ENCODE measurements around the gene ARHGEF17.

The ARHGEF17 gene

DNA sequence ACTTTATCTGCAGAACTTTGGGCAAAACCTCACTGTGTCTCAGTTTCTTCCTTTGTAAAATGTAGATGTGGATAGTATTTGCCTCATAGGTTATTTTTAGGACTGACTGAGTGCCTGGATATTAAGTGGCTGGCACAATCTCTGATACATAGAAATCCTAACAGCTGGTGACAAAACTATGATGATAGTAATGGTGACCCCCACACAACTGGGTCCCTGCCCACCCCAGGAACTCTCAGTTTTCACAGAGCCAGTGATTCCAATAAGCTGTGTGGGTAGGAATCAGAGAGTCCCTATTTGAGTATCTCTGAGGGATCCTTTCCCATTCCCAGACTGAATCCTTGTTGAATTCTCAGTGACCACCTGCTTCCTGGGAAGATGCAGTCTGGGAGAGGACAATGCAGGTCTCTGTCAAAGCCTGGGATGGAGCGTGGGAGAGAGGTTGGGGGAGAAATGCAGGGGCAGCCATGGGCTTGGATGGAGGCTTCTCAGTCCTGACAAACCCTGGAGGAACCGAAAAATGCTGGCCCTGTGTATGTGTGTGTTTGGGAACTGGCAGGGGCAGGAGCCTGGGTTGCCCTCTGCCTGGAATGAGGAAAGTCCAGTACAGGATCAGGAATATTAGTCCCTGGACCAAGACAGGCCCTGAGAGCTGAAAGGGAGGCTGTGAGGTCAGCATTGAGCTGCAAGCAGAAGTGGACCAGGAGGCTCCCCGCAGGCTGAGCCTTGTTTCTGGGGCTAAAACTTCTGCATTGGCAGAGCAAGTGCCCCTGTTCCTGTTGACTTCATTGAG lies 42.0 kb upstream of the ARHGEF17 start:
- in situ Hi-C loops (cut with MboI; ENCODE audit: low pct_unique_long_range_greater_than_20kb, low sequenced_read_pairs, unreplicated experiment), result no loop called here
- TF ChIP-seq, protein P1, sequence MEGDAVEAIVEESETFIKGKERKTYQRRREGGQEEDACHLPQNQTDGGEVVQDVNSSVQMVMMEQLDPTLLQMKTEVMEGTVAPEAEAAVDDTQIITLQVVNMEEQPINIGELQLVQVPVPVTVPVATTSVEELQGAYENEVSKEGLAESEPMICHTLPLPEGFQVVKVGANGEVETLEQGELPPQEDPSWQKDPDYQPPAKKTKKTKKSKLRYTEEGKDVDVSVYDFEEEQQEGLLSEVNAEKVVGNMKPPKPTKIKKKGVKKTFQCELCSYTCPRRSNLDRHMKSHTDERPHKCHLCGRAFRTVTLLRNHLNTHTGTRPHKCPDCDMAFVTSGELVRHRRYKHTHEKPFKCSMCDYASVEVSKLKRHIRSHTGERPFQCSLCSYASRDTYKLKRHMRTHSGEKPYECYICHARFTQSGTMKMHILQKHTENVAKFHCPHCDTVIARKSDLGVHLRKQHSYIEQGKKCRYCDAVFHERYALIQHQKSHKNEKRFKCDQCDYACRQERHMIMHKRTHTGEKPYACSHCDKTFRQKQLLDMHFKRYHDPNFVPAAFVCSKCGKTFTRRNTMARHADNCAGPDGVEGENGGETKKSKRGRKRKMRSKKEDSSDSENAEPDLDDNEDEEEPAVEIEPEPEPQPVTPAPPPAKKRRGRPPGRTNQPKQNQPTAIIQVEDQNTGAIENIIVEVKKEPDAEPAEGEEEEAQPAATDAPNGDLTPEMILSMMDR (IDR thresholded peaks at IDR 0.05; ENCODE audit: extremely low read depth, insufficient read depth, missing control alignments), result no peak
- DNase-seq (ENCODE audit: low spot score), result no peak

DNA sequence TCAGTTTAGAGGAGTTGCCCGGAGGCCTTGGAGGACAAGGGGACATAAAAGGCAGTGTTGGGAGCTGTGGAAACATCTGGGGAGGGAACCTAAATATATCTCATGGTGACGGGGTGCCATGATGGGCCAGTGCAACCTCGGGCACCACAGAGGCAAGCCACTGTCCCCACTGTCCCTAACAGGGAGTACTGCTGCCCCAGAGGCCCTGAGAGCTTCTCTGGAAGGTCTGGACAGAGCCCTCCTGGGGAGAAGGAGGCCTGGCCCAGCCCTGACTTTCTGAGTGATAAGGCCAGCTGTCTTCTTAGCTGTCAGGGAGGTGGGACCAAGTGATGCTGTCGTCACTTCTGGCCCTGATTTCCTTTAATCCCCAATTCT lies 41.4 kb upstream of the ARHGEF17 start:
- TF ChIP-seq, protein P1 (IDR thresholded peaks at IDR 0.05; ENCODE audit: extremely low read depth, insufficient read depth, missing control alignments), result no peak
- in situ Hi-C loops (cut with MboI; ENCODE audit: low pct_unique_long_range_greater_than_20kb, low sequenced_read_pairs, unreplicated experiment), result no loop called here
- DNase-seq (ENCODE audit: low spot score), result no peak

DNA sequence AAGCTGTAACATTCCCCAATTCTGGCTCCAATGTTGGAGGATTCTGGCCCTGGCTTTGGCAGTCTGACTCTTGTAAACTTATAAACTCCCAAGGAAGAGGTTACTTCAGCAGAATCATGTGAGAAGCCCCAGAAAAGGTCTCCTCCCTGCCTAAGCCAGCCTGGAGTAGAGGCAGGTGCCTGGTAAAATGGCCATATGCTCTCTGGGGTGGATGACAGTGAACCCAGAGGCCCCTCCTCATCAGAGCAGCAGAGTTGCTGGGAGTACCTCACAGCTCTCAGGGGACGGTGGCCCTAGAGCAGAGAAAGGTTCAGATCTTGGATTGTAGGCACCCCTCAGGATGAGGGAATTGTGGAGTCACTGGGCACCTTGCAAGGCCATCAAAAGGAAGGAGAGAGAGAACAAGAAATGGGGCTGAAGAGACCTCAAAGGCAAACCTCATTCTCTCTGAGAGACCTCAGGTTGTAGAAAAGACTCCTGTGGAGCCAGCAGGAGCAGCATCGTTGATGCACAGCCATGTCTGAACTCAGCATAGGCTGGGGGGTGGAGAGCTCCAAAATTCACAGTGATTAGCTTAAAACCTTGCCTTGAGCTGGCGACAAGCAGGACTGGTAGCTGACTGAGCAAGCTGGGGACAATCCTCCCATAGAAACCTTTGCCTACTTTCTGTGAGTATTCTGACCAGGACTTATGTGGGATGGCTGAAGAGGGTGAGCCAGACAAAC lies 40.8 kb upstream of the ARHGEF17 start:
- in situ Hi-C loops (cut with MboI; ENCODE audit: low pct_unique_long_range_greater_than_20kb, low sequenced_read_pairs, unreplicated experiment), result no loop called here
- TF ChIP-seq, protein P1 (IDR thresholded peaks at IDR 0.05; ENCODE audit: extremely low read depth, insufficient read depth, missing control alignments), result no peak
- no peak for DNase-seq (ENCODE audit: low spot score)

DNA sequence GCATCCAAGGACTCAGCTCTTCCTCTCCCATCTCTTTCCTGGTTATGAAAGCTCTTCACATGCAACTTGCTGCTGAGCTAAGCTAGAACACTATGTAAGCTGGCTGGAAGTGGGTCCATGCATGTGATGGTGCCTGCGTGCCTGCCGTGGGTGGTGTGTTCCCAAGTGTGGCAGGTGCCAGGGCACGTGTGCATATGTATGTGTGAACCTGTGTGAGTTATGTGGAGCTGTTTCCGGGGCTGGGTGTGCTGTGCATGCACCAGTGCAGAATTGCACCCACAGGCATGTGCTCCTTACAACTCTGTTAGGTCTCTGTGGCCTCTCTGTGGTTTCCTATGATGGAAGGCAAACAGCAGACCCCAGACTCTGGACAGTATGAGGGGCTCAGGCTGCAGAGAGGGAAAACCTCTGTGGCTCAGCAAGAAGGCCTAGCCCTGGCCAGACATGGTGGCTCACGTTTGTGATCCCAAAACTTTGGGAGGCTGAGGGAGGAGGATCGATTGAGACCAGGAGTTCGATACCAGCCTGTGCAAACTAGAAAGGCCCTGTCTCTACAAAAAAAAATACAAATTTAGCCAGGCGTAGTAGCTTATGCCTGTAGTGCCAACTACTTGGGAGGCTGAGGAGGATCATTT lies 40.1 kb upstream of the ARHGEF17 start:
- DNase-seq (ENCODE audit: low spot score), result no peak
- in situ Hi-C loops (cut with MboI; ENCODE audit: low pct_unique_long_range_greater_than_20kb, low sequenced_read_pairs, unreplicated experiment), result no loop called here
- TF ChIP-seq, protein P1 (IDR thresholded peaks at IDR 0.05; ENCODE audit: extremely low read depth, insufficient read depth, missing control alignments), result no peak

DNA sequence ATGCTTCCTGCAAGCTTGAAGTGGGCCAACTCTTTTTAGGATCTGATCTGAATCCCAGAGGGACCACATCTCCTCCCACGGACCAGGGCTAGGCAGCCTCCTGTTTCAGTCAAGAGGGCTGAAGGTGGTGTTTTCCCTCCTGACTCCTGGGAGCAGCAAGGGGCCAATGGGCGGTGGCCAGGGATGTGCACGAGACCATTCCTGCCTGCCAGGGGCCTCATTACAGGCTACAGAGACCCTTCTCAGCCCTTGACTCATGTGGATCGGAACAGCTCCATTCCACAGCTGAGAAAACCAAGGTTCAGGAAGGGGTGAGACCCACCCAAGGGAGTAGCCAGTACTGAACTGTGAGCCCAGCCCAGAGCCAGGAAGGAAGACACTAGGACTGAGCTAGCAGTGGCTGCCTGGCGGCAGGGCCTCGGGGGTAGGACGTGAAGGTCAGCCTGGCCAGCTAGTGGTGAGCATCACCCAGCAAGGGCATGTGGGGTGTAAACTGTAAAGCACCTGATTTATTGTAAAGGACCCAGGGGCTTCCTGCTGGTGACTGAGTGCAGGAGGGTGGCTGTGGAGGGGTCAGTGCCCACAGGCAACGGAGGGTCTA lies 39.3 kb upstream of the ARHGEF17 start:
- TF ChIP-seq, protein P1 (IDR thresholded peaks at IDR 0.05; ENCODE audit: extremely low read depth, insufficient read depth, missing control alignments), result no peak
- in situ Hi-C loops (cut with MboI; ENCODE audit: low pct_unique_long_range_greater_than_20kb, low sequenced_read_pairs, unreplicated experiment), result no loop called here
- no peak for DNase-seq (ENCODE audit: low spot score)

DNA sequence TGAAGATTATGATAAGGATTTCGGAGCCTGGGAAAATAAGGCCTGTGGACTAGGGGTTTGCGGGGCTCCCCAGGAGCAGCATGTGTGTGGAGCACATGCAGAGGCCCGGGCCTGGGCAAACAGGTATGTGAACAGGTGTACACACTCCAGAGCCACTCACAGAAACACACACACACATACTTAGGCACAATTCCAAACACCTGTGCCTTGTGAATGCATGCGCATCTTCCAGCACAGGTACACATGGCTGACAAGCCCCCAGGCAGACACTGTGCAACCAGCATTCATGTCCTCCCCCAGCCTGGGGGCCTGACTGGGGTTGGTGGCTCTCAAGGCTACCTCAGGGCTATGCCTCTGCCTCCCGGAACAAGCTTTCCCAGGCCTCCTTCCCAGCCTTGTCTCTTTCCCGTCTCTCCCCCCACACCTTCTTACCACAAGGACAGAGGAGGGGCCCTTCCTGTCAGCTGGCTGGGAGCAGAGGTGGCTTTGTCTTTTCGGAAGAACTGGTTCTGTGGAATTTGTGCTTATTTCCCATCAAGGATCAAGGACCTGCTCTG lies 38.5 kb upstream of the ARHGEF17 start:
- no peak for DNase-seq (ENCODE audit: low spot score)
- in situ Hi-C loops (cut with MboI; ENCODE audit: low pct_unique_long_range_greater_than_20kb, low sequenced_read_pairs, unreplicated experiment), result no loop called here
- TF ChIP-seq, protein P1 (IDR thresholded peaks at IDR 0.05; ENCODE audit: extremely low read depth, insufficient read depth, missing control alignments), result no peak

Data from GM13977 (cell line).